LNCAP (cell line): ENCODE measurements around the gene CD200.

Experiments
- TF ChIP-seq, protein P1 (sequence below): fragments of 450-650 bp; IDR thresholded peaks from 2 replicates; pipeline ENCODE4 v1.5.1; 2017; ENCODE audit warnings: mild to moderate bottlenecking

Gene CD200

DNA sequence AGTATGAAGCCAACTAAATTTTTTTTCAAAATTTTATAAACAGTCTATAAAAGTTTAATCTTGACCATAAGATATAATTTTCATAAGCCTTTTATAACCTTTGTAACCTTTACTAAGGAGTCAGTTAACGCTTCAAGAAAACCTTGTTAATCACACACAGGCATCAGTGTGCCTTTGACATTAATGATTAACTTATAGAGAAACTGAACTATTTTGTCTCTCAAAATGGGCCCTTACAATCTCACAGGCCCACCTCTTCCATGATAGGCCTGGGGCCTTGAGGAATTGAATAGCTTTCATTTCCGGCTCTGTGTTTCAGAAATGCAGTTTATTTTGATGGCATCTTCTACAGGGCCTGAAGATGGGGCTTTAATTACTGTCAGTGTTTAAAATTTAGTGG lies 70.1 kb downstream of the CD200 start:
- TF ChIP-seq, protein P1, sequence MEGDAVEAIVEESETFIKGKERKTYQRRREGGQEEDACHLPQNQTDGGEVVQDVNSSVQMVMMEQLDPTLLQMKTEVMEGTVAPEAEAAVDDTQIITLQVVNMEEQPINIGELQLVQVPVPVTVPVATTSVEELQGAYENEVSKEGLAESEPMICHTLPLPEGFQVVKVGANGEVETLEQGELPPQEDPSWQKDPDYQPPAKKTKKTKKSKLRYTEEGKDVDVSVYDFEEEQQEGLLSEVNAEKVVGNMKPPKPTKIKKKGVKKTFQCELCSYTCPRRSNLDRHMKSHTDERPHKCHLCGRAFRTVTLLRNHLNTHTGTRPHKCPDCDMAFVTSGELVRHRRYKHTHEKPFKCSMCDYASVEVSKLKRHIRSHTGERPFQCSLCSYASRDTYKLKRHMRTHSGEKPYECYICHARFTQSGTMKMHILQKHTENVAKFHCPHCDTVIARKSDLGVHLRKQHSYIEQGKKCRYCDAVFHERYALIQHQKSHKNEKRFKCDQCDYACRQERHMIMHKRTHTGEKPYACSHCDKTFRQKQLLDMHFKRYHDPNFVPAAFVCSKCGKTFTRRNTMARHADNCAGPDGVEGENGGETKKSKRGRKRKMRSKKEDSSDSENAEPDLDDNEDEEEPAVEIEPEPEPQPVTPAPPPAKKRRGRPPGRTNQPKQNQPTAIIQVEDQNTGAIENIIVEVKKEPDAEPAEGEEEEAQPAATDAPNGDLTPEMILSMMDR = no peak

DNA sequence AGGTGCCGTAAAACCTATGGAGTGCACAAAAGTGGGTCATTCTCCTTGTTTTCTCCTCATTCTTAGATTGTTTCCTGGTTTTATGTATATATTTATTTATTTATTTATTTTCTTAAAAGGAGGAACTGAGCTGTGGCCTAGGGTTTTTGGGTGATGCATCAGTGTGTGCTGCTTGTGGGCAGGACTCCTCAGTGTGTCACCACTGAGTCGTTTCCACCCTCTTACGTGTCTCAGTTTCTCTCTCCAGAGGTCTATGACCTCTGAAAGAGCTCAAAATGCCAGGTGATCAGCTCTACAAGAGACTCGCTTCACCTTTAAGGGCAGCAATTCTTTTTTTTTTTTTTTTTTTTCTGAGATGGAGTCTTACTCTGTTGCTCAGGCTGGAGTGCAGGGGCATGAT lies 72.9 kb downstream of the CD200 start:
- TF ChIP-seq, protein P1 = no peak

DNA sequence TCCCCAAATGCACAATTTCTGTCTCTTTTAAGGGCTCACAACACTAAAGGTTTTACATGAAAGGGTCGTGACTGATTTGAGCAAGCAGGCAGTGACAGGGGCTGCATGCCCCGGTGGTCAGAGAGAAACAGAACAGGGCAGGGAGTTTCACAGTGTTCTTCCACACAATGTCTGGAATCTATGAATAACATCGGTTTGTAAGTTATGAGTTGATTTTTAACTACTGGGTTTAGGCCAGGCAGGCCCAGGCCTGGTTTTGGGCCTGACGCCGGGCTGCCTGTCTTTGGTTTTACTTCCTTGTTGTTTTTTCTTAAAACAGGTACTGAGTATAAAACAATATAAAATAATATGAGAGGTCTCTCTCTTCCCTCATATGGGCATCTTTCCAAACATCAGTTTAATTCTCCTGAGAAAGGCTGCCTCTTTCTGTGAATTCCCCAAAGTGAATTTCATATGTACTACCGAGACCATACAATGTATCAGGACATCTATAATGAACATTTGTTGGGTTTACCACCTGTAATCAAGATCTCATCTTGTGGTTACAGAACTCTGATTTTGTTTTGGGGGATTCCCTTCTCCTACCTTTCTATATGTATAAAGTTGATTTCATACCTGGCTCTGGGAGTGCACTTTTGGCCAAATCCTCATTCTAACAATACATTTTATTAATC lies 74.4 kb downstream of the CD200 start:
- TF ChIP-seq, protein P1 = no peak

DNA sequence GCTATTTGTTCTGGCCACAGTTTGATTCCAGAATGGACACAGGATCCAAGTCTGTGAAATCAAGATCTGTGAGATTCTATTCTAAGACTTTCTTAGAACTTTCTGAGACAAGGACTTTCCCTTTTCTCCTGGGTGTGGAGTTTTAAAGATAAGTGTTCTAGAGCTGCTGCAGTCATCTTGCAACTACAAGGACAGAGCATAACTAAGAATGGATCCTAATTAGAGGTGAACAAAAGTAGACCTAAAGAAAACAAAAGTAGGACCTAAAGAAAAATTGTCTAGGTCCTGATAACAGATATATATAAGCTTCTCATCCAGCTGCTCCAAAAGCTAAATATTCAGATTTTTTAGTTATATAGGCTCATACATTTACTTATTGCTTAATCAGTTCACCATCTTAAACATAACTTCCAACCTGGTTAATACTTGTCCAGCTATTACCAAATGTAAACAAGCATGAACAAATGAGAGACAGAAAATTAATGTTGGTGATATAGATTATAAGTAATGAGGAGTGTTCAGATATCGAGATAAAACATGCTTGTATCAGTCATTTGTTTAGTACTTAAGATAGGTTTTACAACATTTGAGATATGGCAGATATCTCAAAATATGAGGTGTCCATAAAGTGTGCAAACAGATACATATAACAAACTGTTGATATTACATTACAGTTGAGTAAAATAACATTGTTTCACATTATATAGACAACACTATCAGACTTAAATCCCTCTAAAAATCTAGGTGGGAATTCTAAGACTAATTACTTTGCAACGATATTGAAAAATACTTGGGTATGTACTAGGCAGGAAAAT lies 75.1 kb downstream of the CD200 start:
- TF ChIP-seq, protein P1 = no peak

DNA sequence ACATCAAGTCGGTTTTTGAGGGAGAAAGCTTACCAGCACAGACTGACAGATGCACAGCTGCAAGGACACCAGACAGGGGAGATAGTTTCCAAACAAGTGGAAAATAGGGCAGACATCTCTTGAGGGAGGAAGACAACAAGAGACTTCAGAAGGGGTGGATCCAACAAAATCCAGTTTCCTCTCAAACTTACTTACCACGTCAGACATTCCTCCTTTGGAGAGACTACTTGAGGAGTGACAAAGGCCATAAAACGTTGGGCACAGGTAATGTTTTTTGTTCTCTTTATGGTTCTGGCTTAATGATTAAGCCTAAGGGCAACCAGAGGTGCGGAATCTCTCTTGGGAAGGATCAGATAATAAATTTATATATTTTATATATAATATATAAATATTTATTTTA lies 76.1 kb downstream of the CD200 start:
- TF ChIP-seq, protein P1 = no peak

DNA sequence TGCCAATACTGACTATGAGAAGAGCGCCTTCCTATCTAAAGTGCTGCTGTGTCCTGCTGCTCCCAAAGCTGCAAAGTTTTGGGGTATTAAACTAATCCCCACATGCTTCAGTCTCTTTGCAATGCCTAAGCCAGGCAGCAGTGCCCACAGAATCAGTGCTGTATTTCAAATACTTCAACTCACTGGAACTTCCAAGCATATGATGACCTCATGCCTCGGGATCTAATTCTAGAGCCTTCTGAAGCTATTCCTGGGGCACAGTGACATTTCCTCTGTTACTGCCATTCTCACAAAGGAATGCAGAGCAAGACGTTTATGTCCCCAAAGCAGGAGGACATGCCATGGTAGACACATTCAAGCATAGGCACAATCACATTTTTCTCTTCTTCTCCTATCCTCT lies 78.5 kb downstream of the CD200 start:
- TF ChIP-seq, protein P1 = no peak
